ENCODE results near the gene AIMP1.

DNA sequence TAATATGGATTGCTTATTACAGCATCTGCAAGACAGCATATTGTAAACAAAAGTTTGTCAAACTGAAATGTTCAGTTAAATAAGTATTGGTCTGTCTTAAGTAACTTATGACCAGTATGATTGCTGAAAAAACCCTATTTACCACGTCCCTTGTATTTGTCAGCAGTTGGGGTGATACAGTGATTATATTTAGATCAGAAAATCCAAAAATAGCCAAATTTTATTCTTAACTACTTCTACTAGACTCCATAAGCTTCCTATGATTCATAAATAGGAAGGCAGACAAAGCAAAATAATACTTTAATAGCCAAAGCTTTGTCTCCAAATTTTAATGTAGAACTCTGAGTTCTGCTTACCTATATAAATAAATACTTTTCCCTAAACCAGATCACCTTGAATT lies 45.6 kb upstream of the AIMP1 start:
- TF ChIP-seq CTCF (IDR thresholded peaks at IDR 0.05; ENCODE audit: borderline replicate concordance, extremely low read depth, low read length, poor library complexity, severe bottlenecking) (no peak), EZH2 (IDR thresholded peaks at IDR 0.05; ENCODE audit: borderline replicate concordance, low read depth, low read length, severe bottlenecking) (no peak)
